Activated CD4-positive, alpha-beta T cell treated with anti-CD3 and anti-CD28 coated beads, Interleukin-2, Interleukin-4, amounts not matched to agents 100 ng/mL and 50 ng/mL, durations not matched to agents 16 hours and 8 hours (primary cell): ENCODE measurements around the gene XIRP1.

Experiments used
- DNase-seq: peaks from one replicate; pipeline ENCODE4 v3.0.0-alpha.2; 2020; ENCODE audit warnings: low spot score

Gene XIRP1

DNA sequence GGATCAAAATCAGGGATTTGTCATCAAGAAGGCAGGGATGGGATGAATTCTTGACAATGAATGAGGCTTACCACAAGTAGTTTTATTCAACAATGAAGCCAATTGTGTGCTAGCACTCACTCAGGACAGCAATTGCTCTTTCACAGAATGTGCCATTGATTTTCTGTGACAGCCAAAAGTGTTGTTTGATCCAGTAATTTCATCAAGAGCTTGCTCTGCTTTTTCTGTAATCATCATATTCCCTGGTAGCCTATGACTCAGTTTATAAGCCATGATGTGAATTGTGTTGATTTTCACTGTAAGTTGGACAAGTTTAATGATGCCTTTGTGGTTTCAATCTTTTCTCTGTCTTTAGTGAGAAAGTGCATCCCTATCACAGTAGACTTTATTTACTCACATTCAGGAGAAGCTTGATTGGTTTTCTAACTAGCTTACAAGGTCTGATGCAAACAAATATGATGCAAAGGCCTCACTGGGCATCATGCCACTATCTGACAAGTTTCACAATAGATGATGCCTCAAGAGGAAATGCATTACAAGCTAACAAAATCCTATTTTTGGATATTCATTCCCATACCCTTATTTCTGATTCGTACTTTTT lies 25.4 kb downstream of the XIRP1 start:
- DNase-seq, result no peak

GRCh38 chr3:39166134-39166710 lies 26.2 kb downstream of the XIRP1 start:
- DNase-seq, result no peak

DNA sequence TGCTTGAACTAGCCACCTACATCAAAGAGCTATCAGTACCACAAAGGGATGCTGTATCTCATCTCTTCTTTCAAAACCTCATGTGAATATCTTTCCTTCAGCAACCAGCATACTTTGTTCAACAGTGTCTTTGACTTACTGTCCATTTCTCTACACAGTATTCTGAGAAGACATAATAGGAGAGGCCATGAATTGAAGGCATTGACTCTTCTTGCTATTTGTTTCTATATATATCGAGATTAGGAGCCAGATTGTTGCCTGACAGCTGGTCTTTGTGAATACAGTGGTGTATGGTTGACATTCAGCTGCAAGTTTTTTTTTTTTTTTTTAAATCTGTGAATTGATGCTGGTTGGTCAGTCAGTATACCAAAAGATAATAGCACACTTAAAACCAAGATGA lies 26.9 kb downstream of the XIRP1 start:
- no peak for DNase-seq

DNA sequence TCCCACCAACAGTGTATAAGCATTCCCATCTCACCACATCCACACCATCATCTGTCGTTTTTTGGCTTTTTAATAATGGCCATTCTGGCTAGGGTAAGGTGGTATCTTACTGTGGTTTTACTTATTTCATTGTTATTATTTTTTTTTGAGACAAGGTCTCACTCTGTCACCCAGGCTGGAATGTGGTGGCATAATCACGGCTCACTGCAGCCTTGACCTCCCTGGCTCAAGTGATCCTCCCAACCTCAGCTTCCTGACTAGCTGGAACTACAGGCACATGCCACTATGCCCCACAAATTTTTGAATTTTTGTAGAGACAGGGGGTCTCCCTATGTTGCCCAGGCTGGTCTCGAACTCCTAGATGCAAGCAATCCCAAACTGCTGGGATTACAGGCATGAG lies 28.0 kb downstream of the XIRP1 start:
- DNase-seq, result no peak

- DNase-seq, result no peak
These were observed 34.2 kb downstream of the XIRP1 start for GRCh38 chr3:39158148-39158715.

- no peak for DNase-seq
These were observed 35.0 kb downstream of the XIRP1 start for GRCh38 chr3:39157359-39157758.

DNA sequence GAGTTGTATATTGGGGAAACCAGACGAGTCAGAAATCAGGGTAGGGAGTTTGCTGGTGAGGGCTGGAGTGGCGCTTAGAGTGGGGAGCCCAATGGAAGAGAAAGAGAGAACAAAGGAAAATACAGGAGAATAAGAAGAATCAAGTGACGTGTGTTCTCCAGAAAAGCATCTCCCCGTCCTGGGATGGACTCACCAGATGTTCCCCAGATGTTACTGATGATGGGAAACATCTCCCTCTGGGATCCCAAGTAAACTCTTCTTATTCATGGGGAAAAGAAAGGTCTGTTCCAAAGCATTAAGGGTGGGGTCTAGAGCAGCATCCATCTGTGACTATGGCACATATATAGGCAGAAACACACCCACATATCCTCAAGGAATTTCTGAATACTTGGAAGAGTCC lies 36.0 kb downstream of the XIRP1 start:
- no peak for DNase-seq

DNA sequence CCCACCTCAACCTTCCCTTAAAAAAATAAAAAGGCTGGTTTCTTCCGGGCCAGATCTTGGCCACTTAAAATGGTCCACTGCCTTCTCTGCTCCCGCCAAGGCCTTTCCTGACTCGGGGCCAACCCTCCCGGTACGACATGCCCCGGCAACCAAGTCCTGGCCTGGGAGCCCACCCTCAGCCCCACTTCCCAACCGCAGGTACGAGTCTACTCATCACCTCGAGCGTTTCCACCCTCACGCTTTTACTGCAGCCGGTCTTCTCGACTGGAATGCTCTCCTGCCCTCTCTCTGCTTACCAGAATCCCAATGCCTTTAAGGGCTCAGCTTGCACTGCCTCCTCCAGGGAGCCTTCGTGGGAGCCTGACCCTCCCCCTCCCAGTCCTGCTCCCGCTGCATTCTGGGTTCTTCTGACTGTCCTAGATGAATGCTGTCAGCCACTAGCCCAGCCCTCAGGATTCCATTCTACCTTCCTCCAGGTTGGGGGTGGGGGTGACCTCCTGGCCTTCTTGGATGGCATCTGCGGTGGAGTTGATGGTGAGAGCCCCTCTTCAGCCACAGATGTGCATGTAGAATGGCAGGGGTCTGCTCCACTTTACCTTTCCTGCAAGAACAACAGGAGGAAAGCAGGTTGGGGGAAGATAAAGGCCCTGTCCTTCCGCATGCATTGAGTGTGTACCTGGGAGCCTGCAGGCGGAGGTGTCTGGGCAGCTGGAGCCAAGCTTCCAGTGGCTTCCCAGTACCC lies 37.9 kb downstream of the XIRP1 start:
- no peak for DNase-seq

GRCh38 chr3:39153977-39154279 lies 38.5 kb downstream of the XIRP1 start:
- DNase-seq, result no peak

DNA sequence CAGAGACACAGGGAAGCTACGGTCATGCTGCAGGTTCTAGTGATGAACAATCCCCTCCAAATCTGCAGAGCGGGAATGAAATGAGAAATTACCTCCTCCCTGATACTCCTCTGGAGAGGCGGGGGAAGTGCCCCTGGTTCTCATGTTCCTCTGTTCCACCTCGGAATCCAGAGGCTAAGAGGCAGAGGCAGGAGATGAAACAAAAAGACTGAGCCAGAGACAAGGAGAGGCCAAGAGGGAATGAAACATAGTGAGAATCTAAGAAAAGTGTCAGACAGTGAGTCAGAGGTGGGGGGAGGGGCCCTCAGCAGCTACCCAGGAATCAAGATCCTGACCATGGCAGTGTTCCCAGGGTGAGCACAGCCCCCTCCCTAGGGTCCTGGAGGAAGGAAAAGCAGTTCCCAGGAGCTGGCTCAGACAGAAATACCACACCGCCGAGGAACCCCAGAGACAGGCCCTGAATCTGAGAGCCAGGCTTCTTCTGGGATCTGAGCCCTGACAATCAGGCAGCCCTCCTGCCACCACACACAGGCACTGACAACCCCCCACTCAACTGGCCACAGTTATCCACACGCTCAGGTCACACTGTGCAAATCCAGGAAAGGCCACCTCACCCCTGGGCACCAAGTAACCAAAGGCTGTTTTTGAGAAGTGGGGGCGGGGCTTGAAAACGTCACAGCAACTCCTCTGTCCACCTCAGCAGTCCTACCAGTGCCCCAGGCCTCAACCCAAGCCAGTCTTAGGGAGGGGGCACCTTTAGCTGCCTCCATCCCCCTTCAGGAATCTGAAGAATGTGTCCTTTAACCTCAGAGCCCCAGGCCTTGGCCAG lies 41.4 kb downstream of the XIRP1 start:
- DNase-seq, result peak; percentile 36

GRCh38 chr3:39150148-39150802 lies 42.1 kb downstream of the XIRP1 start:
- DNase-seq, result no peak

- no peak for DNase-seq
These were observed 42.8 kb downstream of the XIRP1 start for GRCh38 chr3:39149498-39150147.

DNA sequence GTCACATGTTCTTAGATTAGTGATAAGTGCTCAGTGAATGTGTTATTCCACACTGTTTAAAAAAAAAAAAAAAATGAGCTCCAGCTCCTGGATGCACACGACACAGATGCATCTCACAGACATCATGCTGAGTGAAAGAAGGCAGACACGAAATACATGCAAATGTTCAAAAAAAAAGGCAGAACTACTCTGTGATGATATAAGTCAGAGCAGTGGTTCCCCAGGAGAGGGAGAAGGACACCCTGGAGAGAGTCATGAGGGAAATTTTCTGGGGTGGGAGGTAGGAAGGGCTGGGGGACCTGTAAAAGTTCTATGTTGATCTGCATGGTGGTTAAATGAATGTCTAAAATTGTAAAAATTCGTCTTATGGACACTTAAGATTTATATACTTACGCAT lies 43.3 kb downstream of the XIRP1 start:
- no peak for DNase-seq

DNA sequence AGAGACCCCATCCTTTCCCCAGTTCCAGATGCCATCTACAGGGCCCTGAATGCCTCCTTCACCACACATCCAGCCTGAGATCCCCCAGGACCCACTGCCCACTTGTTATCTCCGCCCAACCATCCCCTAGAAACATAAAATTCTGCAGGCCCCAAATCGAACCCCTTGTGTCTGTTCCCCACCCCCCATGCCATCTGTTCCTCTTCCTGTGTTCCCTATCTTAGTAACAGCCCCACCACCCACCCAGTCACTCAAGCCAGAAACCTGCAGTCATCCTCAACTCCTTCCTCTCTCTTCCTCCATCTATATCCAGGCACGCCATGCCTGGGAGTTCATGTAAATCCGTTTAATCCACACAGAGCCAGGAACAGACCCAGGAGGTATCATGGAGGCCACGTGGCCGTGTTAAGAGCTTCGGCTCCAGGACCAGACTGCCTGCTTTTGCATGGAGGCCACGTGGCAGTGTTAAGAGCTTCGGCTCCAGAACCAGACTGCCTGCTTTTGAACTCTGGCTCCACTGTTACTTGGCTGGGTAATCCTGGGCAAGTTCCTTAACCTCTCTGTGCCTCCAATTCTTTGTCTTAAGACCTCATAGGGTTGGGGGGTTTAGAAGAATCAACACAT lies 43.8 kb downstream of the XIRP1 start:
- no peak for DNase-seq

- DNase-seq, result peak; percentile 71
These were observed 44.5 kb downstream of the XIRP1 start for GRCh38 chr3:39147711-39148434.

DNA sequence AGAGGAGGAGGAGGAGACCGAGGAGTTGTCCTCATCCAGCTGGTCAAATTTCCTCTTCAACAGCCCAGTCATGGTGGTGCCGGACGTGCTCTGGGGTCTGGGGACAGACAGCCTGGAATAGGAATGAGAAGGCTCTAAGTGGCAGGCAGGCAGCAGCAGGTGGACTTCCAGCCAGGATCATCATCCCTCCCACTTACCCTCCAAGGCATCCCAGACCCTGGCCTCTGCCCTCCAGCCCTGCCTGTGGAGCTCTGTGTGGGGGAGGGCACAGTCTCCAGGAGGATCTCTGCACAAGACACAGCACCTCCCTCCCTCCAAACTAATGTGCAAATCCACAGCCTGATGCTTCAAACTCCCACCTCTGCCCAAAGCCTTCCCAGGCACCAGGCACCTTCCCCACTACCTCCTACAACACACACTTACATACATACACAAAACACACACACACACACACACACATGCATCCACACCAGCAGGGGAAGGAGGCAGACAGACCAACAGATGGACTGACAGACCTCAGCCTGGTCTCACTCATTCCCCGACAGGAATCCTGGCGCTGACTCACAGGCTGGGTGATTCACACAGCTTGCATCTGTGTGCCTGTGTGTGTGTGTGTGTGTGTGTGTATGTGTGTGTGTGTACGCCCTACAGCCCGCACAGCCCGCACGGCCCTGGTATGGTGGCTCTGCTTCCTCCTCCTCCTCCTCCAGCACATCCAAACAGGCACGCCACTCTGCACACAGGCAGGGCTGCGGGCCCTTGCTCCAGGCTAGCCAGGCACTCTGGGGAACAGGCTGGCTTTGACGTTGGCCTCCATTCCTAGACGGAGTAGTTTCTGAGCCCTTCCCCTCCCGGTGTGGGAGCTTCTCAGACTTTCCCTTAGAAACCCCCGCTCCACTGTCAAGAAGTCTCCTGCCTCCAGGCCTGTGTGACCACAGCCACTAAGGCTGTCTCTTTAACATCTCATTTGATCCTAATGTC lies 45.5 kb downstream of the XIRP1 start:
- DNase-seq, result peak; percentile 84

DNA sequence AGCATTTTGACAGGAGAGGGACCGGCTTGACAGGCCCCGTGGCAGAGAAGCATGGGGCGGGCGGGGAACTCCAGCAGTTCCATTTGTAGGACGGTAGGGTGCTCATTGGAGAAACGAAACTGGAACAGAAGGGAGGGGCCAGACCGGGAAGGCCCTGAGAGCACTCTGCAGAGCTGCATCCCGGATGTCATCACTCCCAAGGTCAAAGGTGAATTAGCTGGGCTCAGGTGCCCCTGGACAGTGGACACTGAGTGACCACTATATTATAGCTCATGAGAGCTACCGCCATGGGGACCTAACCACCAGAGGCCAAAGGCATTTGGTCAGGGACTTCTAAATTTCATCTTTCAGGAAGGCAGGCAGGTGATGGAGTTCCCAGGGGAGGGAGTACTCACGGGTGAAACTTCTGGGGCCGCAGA lies 46.3 kb downstream of the XIRP1 start:
- DNase-seq, result no peak

- DNase-seq, result no peak
These were observed 47.5 kb downstream of the XIRP1 start for GRCh38 chr3:39144748-39145380.
